NCI-H345 treated with DMSO at 0.1 percent for 48 hours (cell line): ENCODE data around the gene TLX2.
"Not testable (repeated sequence)": the region's sequence is repeated elsewhere in the genome, so short reads cannot be mapped to it uniquely, and the experiment has no call there.

Experiments
- DNase-seq: peaks from one replicate; lab custom pipeline; 2025; ENCODE audit not compliant: unreplicated experiment; lab: John Stamatoyannopoulos, UW

TLX2 gene

DNA sequence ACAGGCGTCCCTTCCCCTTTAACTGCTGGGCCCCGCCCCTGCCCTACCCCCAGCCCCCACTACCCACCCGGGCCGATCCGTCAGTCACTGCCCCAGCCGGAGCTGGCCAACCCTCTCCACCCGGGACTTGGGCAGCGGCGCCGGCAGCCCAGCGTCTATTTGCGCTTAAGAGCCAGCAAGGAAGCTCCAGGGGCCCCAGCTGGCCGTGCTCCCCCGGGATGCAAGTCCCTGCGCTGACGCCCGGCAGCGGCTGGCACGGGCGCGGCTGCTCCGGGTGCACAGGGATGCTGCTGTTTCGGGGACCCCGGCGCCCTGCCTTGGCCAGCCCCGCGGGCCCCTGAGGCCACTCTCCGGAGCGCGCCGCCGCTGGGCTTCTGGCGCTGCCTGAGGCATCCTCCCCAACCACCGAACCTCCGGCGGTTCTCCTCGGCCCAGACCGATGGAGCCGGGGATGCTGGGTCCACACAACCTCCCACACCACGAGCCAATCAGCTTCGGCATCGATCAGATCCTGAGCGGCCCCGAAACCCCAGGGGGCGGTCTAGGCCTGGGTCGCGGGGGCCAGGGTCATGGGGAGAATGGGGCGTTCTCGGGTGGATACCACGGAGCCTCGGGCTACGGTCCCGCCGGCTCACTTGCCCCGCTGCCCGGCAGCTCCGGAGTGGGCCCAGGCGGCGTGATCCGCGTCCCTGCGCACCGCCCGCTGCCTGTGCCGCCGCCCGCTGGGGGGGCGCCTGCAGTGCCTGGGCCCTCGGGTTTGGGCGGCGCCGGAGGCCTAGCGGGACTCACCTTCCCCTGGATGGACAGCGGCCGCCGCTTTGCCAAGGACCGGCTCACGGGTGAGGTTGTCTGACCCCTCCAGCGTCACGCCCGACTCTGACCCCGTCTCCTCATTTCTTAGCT lies at the start of gene TLX2:
TSS of gene TLX2 (plus strand) at position 83 of the 903 bp plus-strand sequence. CDS start at position 440, 357 bp downstream.
- no peak for DNase-seq

DNA sequence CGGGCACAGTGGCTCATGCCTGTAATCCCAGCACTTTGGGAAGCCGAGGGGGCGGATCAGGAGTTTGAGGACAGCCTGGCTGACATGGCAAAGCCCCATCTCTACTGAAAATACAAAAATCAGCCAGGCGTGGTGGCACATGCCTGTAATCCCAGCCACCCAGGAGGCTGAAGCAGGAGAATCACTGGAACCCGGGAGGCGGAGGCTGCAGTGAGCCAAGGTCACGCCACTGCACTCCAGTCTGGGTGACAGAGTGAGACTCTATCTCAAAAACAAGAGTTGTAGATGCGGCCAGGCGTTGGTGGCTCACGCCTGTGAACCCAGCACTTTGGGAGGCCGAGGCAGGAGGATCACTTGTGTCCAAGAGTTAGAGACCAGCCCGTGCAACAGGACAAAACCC lies 43.5 kb upstream of the TLX2 start:
- DNase-seq: not testable (repeated sequence)

DNA sequence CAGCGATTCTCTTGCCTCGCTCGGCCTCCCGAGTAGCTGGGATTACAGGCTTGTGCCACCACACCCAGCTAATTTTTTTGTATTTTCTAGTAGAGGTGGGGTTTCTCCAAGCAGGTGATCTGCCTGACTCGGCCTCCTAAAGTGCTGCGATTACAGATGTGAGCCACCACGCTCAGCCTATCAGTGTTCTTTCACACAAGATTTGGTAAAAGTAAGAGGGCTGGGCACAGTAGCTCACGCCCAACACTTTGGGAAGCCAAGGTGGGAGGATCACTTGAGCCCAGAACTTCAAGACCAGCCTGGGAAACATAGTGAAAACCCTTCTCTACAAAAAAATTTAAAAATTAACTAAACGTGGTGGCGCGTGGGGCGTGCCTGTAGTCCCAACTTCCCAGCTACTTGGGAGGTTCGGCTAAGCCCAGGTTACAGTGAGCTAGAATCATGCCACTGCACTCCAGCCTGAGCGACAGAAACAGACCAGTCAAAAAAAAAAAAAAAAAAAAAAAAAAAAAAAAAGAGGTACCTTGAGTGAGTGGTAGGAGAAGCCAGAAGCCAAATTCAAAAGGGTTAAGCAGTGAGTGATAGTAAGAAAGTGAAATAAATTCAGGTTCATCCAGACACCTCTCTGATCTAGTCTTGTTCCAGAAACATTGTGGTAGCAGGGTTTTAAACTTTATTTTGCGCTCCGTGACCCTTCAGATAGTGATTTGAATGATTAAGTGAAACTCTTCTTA lies 42.8 kb upstream of the TLX2 start:
- no peak for DNase-seq

DNA sequence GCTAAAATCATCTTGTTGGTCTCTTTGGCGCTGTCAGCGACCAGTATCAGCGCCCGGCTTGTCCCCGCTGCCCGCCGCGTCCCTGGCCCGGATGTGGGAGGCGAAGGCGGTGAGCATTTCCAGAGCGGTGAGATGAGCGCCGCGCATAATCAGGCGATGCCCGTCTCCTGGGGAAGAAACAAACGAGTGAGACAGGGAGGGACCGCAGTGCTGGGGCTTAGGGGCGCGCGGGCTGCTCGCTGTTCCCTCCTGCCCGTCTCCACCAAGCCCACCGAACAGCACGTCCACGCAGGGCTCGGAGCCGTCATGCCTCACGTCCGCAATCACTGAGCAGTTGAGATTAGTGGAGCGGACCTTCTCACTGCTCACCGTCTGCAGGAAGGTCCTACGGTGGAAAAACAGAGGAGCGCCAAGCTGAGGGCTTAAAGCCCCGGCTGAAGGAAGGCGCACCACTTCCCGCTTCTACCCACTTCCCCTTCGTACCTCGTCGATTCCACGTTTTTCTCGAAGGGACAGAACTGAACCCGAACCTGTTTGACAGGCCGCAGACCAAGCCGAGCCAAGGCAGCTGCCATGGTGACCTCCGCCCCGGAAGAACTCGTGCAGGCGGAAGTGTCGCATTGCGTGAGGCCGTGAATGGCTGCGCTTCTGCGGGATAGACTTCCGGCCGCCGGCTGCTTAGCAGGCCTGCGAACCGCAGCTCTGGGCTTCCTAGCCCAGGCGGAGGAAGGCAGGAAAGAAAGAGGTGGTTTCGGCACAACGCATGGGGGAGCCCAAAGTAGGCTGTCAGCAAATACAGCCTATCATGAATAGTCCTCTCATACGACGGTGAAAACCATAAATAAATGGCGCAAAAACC lies 41.9 kb upstream of the TLX2 start, which contains the start of gene MRPL53:
TSS of gene MRPL53 (minus strand) at position 595 of the 859 bp plus-strand sequence. CDS start at position 575, 20 bp downstream.
- DNase-seq: peak; percentile 81

DNA sequence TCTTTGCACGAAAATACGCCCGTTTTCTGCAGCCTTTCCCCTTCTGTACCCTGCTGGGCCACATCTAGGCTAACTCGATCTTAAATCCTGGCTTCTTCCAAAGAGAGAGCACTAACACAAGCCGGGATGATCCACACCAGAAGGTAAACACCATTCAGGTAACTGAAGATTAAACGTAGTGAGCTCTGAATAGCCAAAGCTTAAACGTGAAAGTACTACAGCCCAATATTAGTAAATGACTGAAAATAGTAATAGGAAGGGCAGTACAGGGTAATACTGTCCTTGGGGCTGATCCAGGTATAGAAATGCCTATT lies 41.3 kb upstream of the TLX2 start:
- no peak for DNase-seq

DNA sequence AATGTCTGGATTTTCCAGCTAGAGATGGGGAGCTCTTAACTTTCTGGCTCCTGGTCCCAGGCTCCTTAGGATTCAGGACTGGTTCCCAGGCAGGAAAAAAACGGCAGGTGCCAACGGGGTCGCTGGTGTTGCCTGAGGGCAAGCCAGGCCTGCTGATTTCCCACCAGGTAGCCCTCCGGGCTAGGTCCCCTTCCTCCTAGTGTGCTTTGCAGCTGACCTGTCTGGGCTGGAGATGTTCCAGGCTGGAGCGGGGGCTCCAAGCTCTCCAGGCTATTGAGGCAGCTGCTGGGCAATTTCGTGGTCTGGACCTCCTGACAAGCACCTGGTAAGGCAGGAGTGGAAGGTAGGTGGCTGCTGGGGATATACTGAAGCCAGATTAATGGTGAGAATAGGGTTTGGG lies 39.8 kb upstream of the TLX2 start:
- DNase-seq: no peak

DNA sequence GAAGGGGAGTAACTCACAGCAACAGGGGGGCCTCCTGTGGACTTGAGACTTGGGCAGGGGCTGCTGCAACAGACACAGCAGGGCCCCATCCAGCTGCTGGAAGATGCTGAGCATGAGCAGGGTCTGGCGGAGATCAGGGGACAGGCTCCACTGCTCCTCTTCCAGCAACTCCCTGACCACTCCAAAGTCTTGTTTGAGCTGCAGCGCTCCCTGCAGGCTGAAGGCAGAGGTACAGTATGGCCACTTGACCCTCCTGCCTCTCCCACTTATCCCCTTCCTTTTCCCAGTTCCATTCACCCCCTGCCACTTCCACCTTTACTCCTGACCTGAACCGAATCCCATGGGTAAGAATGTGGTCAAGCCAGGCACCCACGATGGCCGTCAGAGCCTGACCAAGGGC lies 39.4 kb upstream of the TLX2 start:
- DNase-seq: no peak

DNA sequence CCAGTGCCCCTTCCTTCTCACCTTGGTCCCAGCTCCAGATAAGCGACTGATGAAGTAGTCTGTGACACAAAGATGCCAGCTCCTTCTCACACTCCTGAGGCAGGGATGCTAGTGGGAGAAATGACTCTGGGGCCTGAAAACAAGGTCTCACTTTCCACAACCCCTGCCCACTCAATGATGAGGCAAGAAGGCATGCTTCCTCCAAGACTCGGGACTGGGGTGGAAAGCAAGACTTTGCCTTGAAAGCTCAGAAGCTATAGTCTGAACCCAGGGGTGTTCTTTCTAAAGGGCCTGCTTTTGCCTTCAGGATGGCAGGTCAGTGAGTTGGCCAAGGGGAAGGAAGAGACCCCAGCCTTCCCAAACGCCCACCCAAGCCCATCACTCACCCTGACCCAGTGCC lies 32.8 kb upstream of the TLX2 start:
- DNase-seq: no peak

DNA sequence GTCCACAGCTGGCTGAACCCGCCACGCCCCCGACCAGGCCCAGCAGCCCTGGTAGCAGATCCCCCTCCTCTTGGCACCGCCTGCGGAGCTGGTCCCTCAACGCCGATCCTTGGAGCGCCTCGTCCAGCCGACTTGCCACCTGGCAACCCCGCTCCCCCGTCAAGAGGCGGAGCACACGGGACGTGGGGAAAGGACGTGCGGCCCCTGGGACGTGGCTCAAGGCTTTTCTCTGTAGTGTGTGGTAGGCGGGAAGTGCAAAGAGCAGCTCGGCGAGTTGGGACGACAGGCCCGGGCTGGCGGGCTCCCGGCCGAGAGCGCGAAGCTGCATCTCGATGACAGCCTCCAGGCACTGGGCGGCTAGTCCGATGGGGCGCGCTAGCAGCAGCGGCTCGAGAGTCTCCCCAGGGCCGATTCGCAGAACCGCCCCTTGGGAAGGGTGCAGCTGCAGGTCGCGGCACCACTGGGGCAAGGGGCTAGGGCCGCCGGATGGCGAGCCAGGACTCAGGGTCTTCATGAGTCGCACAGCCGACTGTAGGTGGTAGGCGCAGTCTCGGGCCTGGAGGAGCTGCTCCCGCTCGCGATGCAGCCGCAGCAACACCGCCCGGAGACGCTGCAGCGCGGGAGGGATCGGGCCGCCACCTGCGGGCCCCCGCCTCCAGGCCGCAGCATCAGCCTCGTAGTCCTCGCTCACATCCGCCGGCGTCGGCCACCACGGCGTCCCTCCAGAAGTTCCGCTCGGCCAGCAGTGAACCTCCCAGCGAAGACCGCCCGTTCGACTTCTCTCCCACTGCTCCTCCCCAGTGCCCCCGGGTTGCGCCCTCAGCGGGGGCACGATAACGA lies 32.1 kb upstream of the TLX2 start:
- no peak for DNase-seq

DNA sequence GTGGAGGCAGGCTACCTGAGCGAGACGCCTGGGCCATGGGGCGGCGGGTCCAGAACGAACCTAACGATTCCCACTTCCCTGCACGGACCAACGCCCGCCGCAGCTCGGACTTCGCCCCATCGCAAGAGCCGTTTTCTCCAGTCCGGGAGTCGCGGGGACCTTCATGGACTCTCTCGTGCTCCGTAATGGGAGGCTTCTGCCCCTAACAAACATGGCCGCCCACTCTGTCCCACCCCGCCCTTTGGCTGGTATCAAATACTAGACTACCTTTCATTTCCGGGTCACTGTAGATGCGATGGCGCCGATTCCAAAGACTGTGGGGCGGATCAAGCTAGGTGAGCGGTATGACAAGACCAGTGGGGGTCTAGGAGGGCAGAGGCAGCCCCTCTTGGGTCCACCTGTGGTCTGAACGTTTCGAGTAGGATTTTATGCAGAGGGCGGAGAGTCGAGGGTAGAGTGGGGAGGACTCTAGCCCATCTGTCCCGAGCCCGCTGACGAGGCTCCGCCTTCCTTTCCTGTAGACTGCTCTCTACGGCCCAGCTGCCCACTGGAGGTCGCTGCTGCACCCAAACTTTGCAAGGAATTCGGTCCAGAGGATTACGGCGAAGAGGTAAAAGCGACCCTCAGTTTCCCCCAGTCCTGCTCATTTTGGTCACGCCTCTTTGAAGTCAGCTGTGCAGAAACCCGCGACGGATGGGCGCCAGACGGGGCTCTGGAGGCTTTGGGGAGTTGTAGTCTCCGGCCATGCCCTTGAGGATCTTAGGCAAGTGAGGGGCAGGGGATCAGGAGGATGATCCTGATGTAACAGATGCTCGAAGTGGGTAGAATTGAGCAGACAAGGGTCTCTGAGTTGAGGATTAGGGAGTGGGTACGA lies 31.2 kb upstream of the TLX2 start, which contains the start of the genes CCDC142 and TTC31:
TSS of gene CCDC142 (minus strand) at position 198 of the 874 bp plus-strand sequence. CDS start at position 37, 161 bp downstream.
TSS of gene TTC31 (plus strand) at position 281 of the 874 bp plus-strand sequence. CDS start at position 296, 15 bp downstream.
- peak; percentile 95 for DNase-seq

DNA sequence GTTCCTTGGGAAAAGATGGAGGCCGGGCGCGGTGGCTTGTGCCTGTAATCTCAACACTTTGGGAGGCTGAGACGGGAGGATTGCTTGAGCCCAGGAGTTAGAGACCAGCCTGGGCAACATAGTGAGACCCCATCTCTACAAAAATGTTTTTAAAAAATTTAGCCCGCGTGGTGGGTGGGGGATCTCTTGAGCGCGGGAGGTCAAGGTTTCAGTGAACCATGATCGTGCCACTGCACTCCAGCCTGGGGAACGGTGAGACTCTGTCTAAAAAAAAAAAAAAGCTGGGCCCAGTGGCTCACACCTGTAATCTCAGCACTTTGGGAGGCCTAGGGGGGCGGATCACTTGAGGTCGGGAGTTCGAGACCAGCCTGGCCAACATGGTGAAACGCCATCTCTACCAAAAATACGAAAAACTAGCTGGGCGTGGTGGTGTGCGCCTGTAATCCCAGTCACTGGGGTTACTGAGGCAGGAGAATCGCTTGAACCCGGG lies 30.5 kb upstream of the TLX2 start:
- not testable (repeated sequence) for DNase-seq

DNA sequence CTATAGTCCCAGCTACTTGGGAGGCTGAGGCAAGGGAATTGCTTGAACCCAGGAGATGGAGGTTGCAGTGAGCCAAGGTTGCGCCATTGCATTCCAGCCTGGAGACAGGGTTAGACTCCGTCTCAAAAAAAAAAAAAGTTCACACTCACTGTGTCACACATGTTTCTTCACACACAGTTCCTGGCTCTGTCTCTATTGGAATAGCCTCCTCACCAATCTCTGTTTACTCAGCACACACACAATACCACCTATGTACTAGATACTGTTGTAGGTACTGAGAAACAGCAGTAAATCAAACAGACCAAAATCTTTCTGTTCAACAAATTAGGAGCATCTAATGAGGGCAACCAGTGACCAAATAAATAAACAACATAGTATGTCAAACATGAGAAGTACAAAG lies 28.1 kb upstream of the TLX2 start:
- no peak for DNase-seq

DNA sequence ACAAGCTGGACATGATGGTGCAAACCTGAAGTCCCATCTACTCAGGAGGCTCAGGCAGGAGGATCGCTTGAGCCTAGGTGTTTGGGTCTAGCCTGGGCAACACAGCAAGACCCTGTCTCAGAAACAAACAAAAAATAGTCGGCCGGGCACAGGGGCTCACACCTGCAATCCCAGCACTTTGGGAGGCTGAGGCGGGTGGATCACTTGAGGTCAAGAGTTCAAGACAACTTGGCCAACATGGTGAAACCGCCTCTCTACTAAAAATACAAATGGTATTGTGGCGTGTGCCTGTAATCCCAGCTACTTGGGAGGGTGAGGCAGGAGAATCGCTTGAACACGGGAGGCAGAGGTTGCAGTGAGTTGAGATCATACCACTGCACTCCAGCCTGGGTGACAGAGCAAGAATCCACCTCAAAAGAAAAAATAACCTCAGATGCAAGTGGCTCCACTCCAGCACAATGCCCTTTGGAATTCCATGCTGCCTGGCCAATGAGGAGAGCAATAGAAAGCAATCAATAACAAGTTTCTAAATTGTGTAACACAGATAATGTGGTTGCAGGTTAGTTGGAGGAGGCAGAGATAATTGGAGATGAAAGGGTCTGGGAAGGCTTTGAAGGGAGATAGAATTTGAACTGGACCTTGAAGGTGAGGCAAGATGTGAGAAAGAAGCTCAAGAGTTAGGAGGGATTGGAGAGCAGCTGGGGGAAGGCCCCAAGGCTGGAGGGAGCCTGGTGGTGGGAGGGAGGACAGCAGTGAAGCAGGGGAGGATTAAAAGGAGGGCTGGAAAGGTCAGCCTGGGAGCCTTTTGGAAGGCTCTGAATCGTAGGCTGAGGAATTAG lies 25.4 kb upstream of the TLX2 start:
- DNase-seq: no peak

DNA sequence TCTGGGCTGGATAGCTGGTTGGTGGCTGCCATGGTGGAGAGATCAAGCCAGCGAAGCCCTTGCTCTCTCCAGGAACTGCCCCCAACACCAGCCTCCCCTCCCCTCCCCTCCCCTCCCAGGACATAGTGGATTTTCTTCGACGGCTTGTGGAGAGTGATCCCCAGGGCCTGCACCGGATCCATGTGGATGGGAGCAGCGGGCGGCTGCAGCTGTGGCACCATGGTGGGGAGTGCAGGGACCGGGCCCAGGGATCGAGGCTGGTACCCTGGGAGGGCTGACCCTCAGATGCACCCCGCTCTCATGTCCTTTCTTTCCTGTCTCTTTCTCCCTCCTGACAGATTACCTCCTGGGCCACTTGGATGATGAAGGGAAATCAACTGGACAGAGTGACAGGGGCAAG lies 24.3 kb upstream of the TLX2 start:
- DNase-seq: no peak

DNA sequence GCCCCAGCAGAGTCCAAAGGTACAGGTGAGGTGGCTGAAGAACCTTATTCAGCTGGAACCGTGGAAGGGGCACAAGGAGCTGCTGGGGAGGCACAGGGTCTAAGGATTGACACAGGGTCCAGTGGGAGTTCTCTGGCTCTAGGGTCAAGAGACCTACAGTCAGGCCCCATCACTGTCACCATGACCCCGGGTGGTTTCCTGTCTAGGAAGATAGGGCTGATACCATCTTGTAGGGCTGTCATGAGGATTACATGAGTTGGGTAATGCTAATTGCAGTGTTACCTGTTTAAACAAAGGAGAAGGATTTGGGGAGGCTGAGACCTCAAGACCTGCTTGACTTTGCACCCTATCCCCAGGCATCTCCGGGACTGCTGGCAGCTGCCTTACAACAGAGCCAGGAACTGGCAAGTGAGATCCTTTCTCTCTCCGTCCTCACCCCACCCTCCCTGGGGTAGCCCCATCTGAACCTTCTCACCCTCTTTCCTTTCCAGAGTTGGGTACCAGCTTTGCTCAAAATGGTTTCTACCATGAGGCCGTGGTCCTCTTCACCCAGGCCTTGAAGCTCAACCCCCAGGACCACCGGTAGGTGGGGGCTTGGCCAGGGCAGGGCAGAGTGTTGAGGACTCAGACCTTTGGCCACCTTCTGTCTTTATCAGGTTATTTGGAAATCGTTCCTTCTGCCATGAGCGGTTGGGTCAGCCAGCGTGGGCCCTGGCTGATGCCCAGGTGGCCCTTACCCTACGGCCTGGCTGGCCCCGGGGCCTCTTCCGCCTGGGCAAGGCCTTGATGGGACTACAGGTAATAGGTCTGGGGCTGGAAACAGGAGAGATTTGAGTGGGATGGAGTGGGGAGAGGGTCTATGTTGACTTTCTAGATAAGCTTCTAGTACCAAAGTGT lies 22.4 kb upstream of the TLX2 start:
- DNase-seq: no peak

DNA sequence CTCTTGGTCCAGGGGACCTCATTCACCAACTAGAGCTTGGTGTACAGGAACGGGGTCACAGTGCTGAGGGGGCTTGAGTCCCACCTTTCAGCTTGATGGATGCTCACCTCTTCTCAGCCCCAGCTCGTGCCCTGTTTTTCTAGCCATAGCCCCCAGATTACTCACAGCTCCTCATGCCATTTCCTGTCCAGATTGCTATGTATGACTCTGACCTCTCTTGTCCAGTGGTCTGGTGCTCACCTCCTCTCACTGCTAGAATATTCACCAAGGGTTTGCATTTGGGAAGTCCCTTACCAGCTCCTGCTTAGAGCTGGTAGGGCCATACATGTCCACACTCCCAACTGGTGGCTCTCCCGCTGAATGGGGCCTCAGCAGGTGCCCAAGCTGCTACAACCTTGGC lies 20.7 kb upstream of the TLX2 start:
- DNase-seq: no peak

DNA sequence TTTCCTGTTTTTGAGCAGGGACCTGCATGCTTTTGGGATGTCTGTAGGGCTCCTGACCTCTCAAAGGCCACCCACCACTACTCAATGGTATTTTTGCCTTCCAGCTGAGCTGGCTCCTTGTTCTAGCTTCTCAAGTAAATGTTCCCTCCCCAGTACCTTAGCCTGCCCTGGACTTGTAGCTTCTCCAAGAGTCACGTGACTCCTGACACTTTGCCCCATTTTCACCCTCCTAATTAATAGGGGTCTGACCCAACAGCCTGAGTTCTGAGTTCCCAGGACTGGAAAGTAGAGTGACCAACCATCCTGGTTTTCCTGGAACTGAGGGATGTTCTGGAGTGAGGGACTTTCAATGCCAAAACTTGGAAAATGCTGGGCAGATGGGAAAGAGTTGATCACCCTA lies 18.8 kb upstream of the TLX2 start:
- DNase-seq: no peak
